ENCODE measurements around the gene ATP10A.

DNA sequence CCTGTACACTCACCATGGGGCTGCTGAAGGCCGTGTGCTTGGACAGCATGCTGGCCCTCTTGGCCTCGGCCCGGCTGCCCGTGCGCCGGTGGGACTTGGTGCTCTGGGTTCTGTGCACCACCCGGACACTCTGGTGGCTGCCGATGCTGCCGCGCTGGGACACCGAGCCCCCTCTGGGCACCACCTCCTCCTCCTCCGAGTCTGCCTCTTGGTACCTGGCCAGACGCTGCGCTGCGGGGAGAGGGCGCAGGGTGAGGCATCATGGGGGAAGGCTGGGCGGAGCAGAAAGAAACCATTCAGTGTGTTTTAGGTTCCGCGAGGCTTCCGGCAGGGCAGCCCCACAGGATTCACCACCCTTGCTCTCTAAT lies 145.0 kb downstream of the ATP10A start:
- TF ChIP-seq, protein P1, sequence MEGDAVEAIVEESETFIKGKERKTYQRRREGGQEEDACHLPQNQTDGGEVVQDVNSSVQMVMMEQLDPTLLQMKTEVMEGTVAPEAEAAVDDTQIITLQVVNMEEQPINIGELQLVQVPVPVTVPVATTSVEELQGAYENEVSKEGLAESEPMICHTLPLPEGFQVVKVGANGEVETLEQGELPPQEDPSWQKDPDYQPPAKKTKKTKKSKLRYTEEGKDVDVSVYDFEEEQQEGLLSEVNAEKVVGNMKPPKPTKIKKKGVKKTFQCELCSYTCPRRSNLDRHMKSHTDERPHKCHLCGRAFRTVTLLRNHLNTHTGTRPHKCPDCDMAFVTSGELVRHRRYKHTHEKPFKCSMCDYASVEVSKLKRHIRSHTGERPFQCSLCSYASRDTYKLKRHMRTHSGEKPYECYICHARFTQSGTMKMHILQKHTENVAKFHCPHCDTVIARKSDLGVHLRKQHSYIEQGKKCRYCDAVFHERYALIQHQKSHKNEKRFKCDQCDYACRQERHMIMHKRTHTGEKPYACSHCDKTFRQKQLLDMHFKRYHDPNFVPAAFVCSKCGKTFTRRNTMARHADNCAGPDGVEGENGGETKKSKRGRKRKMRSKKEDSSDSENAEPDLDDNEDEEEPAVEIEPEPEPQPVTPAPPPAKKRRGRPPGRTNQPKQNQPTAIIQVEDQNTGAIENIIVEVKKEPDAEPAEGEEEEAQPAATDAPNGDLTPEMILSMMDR (IDR thresholded peaks at IDR 0.05) = no peak
- TF ChIP-seq POLR2A (IDR thresholded peaks at IDR 0.05) = no peak
